IMR-90 (cell line): ENCODE results near the gene CKS1B. TPM values are rescaled to one million over a fixed set of nuclear protein-coding genes. Genes with fewer than 3 reads are reported as not detected.

Source experiments
- ATAC-seq: fragments of 200-7000 bp; cut with Tn5 transposase; 2 replicates; pipeline ENCODE4 v1.9.1; 2020; ENCODE audit warnings: low read depth, mild to moderate bottlenecking, moderate library complexity
- BruUV-seq: library from RNA; stranded (reverse); fragments of 400-500 nt; replicated peaks from 2 replicates; lab custom pipeline; 2021; lab: Mats Ljungman, UMichigan
- CTCF ChIA-PET: fragments of 300-600 bp; formaldehyde crosslinking; extraction: SDS; loops from one replicate; lab custom pipeline; 2021; ENCODE audit warnings: antibody characterized with exemption; lab: Yijun Ruan, JAX
- POLR2A ChIA-PET: fragments of 300-600 bp; sonication (Branson Sonifier 250); formaldehyde crosslinking; loops from one replicate; lab custom pipeline; 2022; ENCODE audit warnings: antibody characterized with exemption; ENCODE audit not compliant: unreplicated experiment; lab: Charles Lee
- DNase-seq: peaks from one replicate; pipeline ENCODE4 v3.0.0; 2013
- H2AFZ ChIP-seq: replicated peaks from 2 replicates; pipeline ENCODE3; 2013; ENCODE audit warnings: low read length, mild to moderate bottlenecking; ENCODE audit not compliant: poor library complexity
- H2AK5ac ChIP-seq: 2 replicates; pipeline ENCODE4 v1.6.1; 2013; ENCODE audit warnings: low read depth, low read length, inconsistent platforms
- H2AK9ac ChIP-seq: replicated peaks from 2 replicates; pipeline ENCODE3; 2013; ENCODE audit warnings: mild to moderate bottlenecking, low read depth, low read length, moderate library complexity; ENCODE audit not compliant: poor library complexity
- H2BK120ac ChIP-seq: 2 replicates; pipeline ENCODE4 v1.6.1; 2013; ENCODE audit warnings: low read depth, low read length, inconsistent platforms
- H2BK15ac ChIP-seq: 3 replicates; pipeline ENCODE4 v1.6.1; 2013; ENCODE audit warnings: low read depth, low read length, inconsistent platforms
- H2BK20ac ChIP-seq: 2 replicates; pipeline ENCODE4 v1.6.1; 2013; ENCODE audit warnings: low read depth, mild to moderate bottlenecking, inconsistent platforms, low read length, moderate library complexity
- H2BK5ac ChIP-seq: 2 replicates; pipeline ENCODE4 v1.6.1; 2013; ENCODE audit warnings: mild to moderate bottlenecking, low read depth, low read length, inconsistent platforms; ENCODE audit not compliant: poor library complexity, severe bottlenecking
- H3K14ac ChIP-seq: replicated peaks from 2 replicates; pipeline ENCODE4 v1.6.1; 2013; ENCODE audit warnings: low read depth, low read length, inconsistent platforms
- H3K18ac ChIP-seq: 2 replicates; pipeline ENCODE4 v1.6.1; 2013; ENCODE audit warnings: low read depth, low read length, control low read depth
- H3K23ac ChIP-seq: 2 replicates; pipeline ENCODE4 v1.6.1; 2013; ENCODE audit warnings: low read depth, low read length, inconsistent platforms
- H3K27ac ChIP-seq: 2 replicates; pipeline ENCODE4 v1.5.1; 2013; ENCODE audit warnings: mild to moderate bottlenecking, control low read depth, low read length; ENCODE audit not compliant: insufficient read depth
- H3K27me3 ChIP-seq: 2 replicates; pipeline ENCODE4 v1.6.1; 2013; ENCODE audit warnings: low read length; ENCODE audit not compliant: control insufficient read depth, insufficient read depth
- H3K36me3 ChIP-seq: 2 replicates; pipeline ENCODE4 v1.6.1; 2013; ENCODE audit warnings: low read length, mixed read lengths; ENCODE audit not compliant: control insufficient read depth, insufficient read depth
- H3K4ac ChIP-seq: 2 replicates; pipeline ENCODE4 v1.6.1; 2013; ENCODE audit warnings: low read depth, low read length, inconsistent platforms
- H3K4me1 ChIP-seq: 2 replicates; pipeline ENCODE4 v1.6.1; 2013; ENCODE audit warnings: low read length, mixed read lengths; ENCODE audit not compliant: control insufficient read depth, insufficient read depth
- H3K4me2 ChIP-seq: 2 replicates; pipeline ENCODE4 v1.6.1; 2013; ENCODE audit warnings: low read depth, mild to moderate bottlenecking, control low read depth, low read length, moderate library complexity
- H3K4me3 ChIP-seq: 2 replicates; pipeline ENCODE4 v1.5.1; 2013; ENCODE audit warnings: low read depth, mild to moderate bottlenecking, control low read depth, low read length, moderate library complexity; ENCODE audit not compliant: insufficient read depth
- H3K56ac ChIP-seq: 2 replicates; pipeline ENCODE4 v1.6.1; 2013; ENCODE audit warnings: low read length, inconsistent platforms; ENCODE audit not compliant: insufficient read depth; ENCODE audit errors: extremely low read depth
- H3K79me1 ChIP-seq, 2 experiments: 2 replicates each; pipeline ENCODE4 v1.6.1; 2013; ENCODE audit warnings: low read length in 2 of 2, inconsistent platforms in 1 of 2, low read depth in 1 of 2
- H3K9ac ChIP-seq: 2 replicates; pipeline ENCODE4 v1.6.1; 2013; ENCODE audit warnings: low read depth, low read length, control low read depth
- H3K9me1 ChIP-seq: 2 replicates; pipeline ENCODE4 v1.6.1; 2013; ENCODE audit warnings: low read length, inconsistent platforms; ENCODE audit not compliant: insufficient read depth
- H3K9me3 ChIP-seq: 2 replicates; pipeline ENCODE4 v1.6.1; 2013; ENCODE audit warnings: low read length; ENCODE audit not compliant: control insufficient read depth, insufficient read depth
- H4K20me1 ChIP-seq: 2 replicates; pipeline ENCODE4 v1.6.1; 2013; ENCODE audit warnings: low read length, inconsistent platforms; ENCODE audit not compliant: insufficient read depth
- H4K5ac ChIP-seq: 2 replicates; pipeline ENCODE4 v1.6.1; 2013; ENCODE audit warnings: mild to moderate bottlenecking, low read depth, low read length, control low read depth
- H4K8ac ChIP-seq, 2 experiments: 2 replicates each; pipeline ENCODE4 v1.6.1; 2013; ENCODE audit warnings: low read depth in 2 of 2, low read length in 2 of 2, control low read depth in 1 of 2, inconsistent platforms in 1 of 2
- H4K91ac ChIP-seq: 2 replicates; pipeline ENCODE4 v1.6.1; 2013; ENCODE audit warnings: low read depth, low read length, inconsistent platforms; ENCODE audit not compliant: insufficient read depth
- CEBPB ChIP-seq: IDR thresholded peaks from 2 replicates; pipeline ENCODE4 v1.6.1; 2012; ENCODE audit warnings: low read depth, low read length, improper control_type of control experiment
- ELK1 ChIP-seq: fragments of 150-350 bp; IDR thresholded peaks from 2 replicates; pipeline ENCODE4 v1.6.1; 2016; ENCODE audit warnings: low read depth, mild to moderate bottlenecking, low read length, moderate library complexity, borderline replicate concordance
- RAD21 ChIP-seq: IDR thresholded peaks from 2 replicates; pipeline ENCODE4 v1.6.1; 2012; ENCODE audit warnings: low read length, improper control_type of control experiment
- RFX5 ChIP-seq: IDR thresholded peaks from 2 replicates; pipeline ENCODE4 v1.8.0; 2012; ENCODE audit warnings: low read depth, mild to moderate bottlenecking, low read length, moderate library complexity
- WGBS, 2 experiments: methylation state at CpG; one replicate each; pipeline versions ENCODE4 v1.1.5 to v1.1.7; 2013; ENCODE audit warnings: missing lambda C conversion rate in 2 of 2; ENCODE audit not compliant: insufficient read length in 1 of 2; ENCODE audit errors: extremely low coverage in 2 of 2; 5-methylcytosine and 5-hydroxymethylcytosine counted together
- dilution Hi-C: fragments of 300-500 bp; cut with HindIII; formaldehyde crosslinking; loops from one replicate; pipeline ENCODE4 v1.14.3; 2018; ENCODE audit warnings: low sequenced_read_pairs; ENCODE audit not compliant: unreplicated experiment
- in situ Hi-C: fragments of 300-500 bp; cut with MboI; formaldehyde crosslinking; loops from 3 replicates; pipeline ENCODE4 v1.14.3; 2019; ENCODE audit warnings: low sequenced_read_pairs, inconsistent platforms, mixed read lengths
- intact Hi-C: fragments of 100-400 bp; cut with micrococcal nuclease; formaldehyde crosslinking; loops from 2 replicates; pipeline ENCODE4 v1.10.0; 2022
- polyA plus RNA-seq, 3 experiments: library from polyadenylated mRNA; depleted of rRNA; stranded (reverse); fragments of >200 nt; gene quantifications; 2 replicates each; pipeline ENCODE4 v1.2.3, GENCODE V29; 2012; ENCODE audit warnings: low replicate concordance in 1 of 3
- total RNA-seq: library from RNA; depleted of rRNA; stranded (reverse); fragments of >200 nt; gene quantifications from 2 replicates; pipeline ENCODE4 v1.2.3, GENCODE V29; 2012

Gene CKS1B
- total and polyA plus RNA-seq, 2 of the 4 experiments (the other 2 are of a cell fraction) = 140 to 195 TPM

GRCh38 chr1:154960446-154961136 lies 13.9 kb upstream of the CKS1B start:
- Histone ChIP-seq H3K4me1 (peaks cover 13% of the 10 kb centered on the region), H2BK120ac (no peak overlapping the region; the same call in 1 of the 2 replicates), H3K4ac (peak overlapping the region; percentile 99), H3K9me3 (no peaks in the 10 kb centered on the region), H4K20me1 (peaks cover 13% of the 10 kb centered on the region), H3K4me3 (peak overlapping the region; percentile 86), H2BK15ac (no peak overlapping the region; the same call in 2 of the 3 replicates), H3K4me2 (peak overlapping the region; percentile 90), H3K36me3 (peaks cover 40% of the 10 kb centered on the region), H4K91ac (no peak overlapping the region), H4K8ac (peak overlapping the region in 1 of 2 experiments; percentile 8; a peak in 1 of 4 replicates), H3K14ac (peak overlapping the region; percentile 92), H3K27me3 (no peaks in the 10 kb centered on the region), H3K79me1 (peaks cover 25 to 61% of the 10 kb centered on the region in 2 experiments; a peak in 3 of 4 replicates), H2BK20ac (no peak overlapping the region), H2AFZ (peak overlapping the region; percentile 38), H2AK5ac (peak overlapping the region; percentile 95; the same call in 1 of the 2 replicates), H2AK9ac (peak overlapping the region; percentile 59), H3K27ac (peak overlapping the region; percentile 43; the same call in 1 of the 2 replicates), H3K9me1 (no peaks in the 10 kb centered on the region), H3K18ac (no peak overlapping the region), H3K9ac (peak overlapping the region; percentile 94), H4K5ac (no peak overlapping the region), H2BK5ac (peak overlapping the region; percentile 47), H3K56ac (peak overlapping the region; percentile 22; the same call in 1 of the 2 replicates), H3K23ac (peak overlapping the region; percentile 49; the same call in 1 of the 2 replicates)
- BruUV-seq = no TSS peak
- TF ChIP-seq RAD21 (no peak), CEBPB (no peak), ELK1 (no peak), RFX5 (no peak)
- intact Hi-C loops = loop anchor here (2.0 kb wide), 2 partner anchors 38 to 124 kb away; no protein-coding TSS in a partner anchor
- 20% methylated on average over 1 of the region's 10 CpGs; no CpG with 5 or more reads in 1 of the 2 experiments for WGBS, 2 experiments
- in situ Hi-C loops = no loop called here
- ChIA-PET CTCF (interaction anchor here (0.6 to 1.6 kb wide), 7 partner anchors 10 to 124 kb away, joined by 3 to 11 read pairs (median 3); partner anchors contain the start of gene SHC1), POLR2A (interaction anchor here (1.2 to 2.5 kb wide), 2 partner anchors 10 to 12 kb away, joined by 10 to 17 read pairs; partner anchors contain the start of gene SHC1)
- ATAC-seq (no peak), DNase-seq (no peak)
- dilution Hi-C loops = no loop called here
